GM21825 (cell line): ENCODE data around the gene SOBP.
A peak's percentile ranks its signal among the peaks of the same experiment; 100 is the strongest.

Experiments used
- ATAC-seq: cut with Tn5 transposase; IDR thresholded peaks from one replicate; pipeline ENCODE4 v1.9.1; 2021; ENCODE audit warnings: mild to moderate bottlenecking, moderate library complexity; ENCODE audit not compliant: unreplicated experiment

The SOBP gene

DNA sequence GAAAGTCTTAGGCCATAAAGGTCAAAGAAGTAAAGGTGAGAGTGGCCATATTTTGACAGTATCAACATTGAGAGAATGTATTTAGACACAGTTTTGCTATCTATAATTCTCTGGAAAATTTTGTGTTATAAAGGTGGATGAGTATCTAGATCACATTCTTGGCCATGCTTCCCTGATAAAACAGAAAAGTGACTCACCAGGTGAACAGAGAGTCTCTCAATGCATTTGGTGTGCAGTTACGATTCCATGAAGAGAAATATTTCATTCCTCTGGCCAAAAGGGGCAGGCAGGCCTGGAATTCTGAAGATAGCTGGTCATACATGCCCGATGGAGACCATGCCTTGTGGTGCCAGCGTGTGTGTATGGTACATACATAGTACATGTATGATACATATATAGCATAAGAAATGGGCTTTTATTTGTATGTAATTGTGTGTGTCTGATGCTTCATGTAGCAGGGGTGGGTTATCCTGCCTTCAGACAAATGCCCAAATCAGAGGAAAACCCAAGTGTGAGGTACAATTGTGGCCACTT is 164.0 kb downstream of the SOBP start:
- no peak for ATAC-seq

DNA sequence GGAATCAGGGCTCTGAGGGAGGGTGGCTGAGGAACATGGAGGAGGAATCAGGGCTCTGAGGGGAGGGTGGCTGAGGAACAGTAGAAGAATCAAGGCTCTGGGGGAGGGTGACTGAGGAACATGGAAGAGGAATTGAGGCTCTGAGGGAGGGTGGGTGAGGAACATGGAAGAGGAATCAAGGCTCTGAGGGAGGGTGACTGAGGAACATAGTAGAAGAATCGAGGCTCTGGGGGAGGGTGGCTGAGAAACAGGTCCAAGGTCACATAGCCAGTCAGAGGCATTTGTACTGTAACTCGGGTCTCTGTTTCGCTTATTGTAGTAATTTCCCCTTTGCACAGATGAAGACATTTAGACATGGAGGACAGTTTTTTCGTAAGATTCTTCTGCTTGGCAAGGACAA is 164.8 kb downstream of the SOBP start:
- no peak for ATAC-seq

GRCh38 chr6:107655245-107655644 is 165.3 kb downstream of the SOBP start:
- no peak for ATAC-seq

GRCh38 chr6:107655864-107656263 is 165.9 kb downstream of the SOBP start:
- no peak for ATAC-seq

DNA sequence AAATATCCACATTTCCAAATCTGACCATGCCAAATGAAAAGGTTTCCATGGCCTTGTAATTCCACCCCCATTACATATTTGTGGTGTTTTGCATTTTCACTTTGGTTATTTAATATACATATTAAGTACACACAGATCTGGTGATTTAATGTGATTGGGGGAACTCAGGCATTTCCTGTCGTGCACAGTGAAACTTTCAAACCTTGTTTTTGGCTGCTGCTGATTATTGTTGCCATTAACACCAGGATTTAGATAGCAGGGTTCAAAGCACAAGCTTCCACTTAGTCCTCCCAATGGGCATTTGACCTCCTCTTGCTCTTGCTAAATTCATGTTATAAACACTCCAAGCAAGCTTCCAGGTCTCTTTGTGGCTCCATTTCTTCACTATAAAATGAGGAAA is 166.5 kb downstream of the SOBP start:
- no peak for ATAC-seq

DNA sequence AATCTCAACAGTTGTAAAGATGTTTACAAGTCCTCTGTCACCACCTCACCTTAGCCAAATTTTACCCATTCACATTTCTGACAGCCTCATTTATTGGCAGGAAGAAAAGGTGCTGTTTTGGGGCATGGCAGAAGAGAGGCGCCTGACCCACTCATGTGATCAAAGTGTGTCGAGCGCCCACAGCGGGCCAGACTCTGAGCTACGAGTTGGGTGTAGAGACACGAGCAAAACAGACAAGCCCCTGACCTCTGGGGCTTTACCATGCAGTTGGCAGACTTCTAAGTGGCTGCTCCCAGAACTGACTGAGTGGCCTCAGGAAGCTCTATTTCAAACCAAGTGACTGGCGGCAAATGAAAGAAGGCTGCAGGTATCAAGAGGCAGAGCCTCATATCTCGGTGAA is 167.0 kb downstream of the SOBP start:
- no peak for ATAC-seq

DNA sequence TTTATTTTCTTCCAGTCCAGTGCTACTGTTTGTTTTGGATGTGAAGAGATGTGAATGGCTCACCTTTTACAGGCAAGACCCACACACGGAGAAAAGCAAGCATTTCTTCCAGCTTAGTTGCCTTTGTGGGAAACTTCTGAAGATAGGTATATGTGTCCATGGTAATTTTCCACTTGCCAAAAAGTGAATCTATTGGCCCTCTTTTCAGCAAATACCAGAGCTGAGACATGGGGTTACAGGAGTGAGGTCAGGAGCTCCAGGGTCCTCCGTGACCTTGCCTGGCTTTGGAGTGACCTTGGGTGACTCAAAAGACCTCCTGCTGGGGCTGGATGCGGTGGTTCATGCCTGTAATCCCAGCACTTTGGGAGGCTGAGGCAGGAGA is 167.4 kb downstream of the SOBP start:
- ATAC-seq, result no peak

DNA sequence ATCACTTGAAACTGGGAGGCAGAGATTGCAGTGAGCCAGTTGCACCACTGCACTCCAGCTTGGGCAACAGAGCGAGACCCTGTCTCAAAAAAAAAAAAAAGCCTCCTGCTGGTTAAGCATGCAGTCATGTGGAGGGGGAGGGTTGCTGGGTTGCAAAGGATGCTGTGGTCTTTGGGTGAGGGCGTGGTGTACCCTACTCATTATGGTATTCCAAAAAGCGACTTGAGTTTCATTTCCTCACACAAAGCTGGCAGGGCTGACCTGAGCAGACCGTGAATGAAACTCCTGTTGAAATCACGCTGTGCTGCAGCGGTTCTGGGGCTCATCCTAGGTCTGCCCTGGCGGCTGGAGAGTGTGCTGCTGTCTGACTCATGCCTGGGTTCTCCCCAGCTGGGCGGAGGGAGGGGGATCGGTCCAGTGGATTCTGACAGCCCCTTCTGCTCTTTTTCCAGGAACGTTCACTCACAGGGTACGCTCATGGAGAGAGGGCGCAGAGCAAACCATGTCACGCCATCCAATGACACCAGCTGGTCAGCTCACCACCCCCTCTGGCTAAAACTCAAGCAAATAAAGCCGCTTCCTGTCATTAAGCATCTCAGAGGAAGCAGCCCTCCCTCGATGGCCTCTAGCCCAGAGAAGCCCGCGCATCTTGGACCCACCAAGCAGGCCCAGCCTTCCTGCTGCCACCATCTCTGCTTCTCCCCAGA is 168.0 kb downstream of the SOBP start:
- peak; percentile 94 for ATAC-seq

GRCh38 chr6:107658920-107659865 is 169.3 kb downstream of the SOBP start:
- ATAC-seq, result no peak

- no peak for ATAC-seq
These were observed 170.9 kb downstream of the SOBP start for GRCh38 chr6:107660839-107661238.

DNA sequence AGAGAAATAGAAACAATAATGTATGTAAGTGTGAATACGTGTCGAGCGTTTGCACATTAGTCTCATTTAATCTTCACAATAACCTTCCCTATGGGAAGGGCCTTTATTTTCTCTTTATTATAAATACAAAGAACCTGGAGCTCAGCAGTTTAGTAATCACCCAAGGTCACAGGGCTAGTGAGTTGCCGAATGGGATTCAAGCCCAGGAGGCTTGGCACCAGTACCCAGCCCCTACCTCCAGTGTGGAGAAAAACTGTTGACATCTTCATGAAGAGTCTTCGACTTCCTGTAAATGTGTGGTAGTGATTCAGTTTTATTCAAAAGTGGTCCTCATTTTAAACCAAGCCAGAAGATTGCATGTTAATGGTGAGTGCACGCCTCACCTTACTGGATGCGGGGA is 171.4 kb downstream of the SOBP start:
- no peak for ATAC-seq

DNA sequence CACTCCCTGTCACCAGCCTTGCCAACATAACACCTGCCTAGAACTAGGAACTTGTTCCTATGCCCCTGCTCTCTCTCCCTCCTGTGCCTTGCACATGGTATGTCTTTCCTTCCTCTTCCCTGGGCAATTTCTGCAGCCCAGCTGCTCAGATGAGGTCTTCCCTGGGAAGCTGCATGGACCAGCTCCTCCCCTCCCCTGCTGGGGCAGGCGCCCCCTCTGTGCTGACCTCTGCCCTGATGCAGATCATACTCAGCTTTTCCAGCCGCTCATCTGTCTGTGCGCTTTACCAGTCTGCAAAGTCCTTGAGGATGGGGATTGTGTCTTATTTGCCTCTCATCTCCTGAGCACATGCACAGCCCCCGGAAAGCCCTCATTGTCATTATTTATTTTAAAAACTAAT is 172.4 kb downstream of the SOBP start:
- ATAC-seq, result no peak

DNA sequence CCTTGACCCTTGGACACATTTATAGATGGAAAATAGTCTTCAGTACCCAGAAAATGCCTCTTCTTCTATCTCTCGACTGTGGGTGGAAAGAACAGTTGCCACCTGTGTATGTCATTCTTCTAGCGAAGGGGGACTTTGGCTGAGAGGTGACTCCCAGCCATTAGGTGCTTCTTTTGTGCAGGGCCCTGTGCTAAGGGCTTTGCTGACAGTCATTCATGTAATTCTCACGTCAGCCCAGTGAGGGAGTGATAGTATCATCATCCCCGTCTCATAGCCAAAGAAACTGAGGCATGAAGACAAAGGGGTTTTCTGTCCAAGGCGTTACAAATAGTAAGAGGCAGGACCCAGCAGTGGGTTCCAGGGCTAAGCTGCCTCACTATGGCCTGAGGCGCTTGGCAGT is 173.4 kb downstream of the SOBP start:
- ATAC-seq, result no peak

- ATAC-seq, result no peak
These were observed 175.5 kb downstream of the SOBP start for GRCh38 chr6:107665382-107665781.

GRCh38 chr6:107666084-107666980 is 176.4 kb downstream of the SOBP start:
- no peak for ATAC-seq

- ATAC-seq, result no peak
These were observed 177.2 kb downstream of the SOBP start for GRCh38 chr6:107666981-107667601.

DNA sequence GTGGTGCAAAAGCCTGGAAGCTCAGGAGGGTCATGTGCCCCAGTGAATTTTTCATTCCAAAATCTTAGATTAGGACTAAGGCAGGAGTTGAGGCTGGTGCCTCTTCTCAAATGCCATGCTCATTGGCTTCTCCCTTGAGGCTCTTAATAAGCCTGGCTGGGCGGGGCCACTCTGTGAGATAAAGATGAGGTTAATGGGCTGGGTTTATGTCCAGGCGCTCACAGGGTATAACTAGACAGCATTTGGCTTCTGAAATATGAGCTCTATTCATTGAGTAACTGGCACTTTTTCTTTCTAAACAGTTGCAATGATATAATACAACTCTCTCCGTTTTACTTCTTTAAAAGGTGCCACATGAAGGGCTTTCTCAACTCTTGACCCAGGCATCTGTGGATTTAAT is 177.9 kb downstream of the SOBP start:
- ATAC-seq, result no peak

DNA sequence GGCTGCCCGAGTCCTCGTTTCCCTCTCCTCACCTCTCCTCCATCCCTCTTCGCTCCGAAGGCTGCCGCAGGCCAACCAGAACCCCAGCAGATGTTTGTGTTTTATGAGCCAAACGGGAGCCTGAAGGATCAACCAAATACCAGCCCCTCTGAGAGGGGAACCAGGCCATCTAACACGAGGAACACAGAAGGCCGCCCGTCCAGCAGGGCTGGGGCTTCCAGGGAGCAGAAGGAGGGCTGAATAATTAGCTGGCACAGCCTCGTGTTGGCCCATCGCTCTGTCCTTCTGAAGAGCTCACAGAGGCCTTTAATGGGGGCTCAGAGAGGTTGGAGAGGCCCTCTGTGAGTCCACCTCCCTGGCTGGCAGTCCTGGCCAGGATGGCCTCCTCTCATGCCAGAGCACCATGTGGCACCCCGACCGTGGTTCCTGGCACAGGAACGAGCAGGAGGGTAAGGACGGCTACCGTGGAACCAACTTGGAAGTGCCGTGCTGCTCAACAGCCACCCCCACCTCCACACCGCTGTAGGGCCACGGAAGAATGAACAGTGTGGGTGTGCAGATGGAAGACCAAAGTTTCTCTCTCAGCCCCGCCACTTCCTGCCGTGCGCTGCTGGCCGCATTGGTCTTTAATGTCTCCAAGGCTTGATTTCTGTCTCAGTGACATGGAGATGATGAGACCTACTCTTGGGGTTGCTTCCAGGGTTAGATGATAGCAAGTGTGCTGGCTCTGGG is 179.0 kb downstream of the SOBP start:
- ATAC-seq, result peak; percentile 72

DNA sequence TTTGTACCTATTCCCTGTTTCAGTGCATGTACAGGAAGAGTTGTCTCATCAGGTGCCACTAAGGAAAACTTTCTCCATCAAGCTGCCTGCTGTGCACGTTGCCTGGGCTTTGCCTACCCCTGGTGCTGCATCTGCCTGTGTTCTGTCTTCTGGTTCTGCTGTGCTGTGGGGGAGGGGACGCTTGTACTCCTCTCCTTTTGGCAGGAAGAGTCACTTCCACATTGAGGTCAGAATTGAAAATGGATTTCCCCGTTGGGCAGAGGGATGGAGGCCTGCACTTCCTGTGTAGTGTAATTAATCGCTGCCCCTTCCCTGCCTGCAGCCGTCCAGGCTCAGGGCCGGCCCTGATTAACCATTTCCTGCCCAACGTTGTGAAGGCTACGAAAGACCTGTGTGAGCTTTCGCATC is 180.9 kb downstream of the SOBP start:
- peak; percentile 43 for ATAC-seq

- ATAC-seq, result no peak
These were observed 183.2 kb downstream of the SOBP start for GRCh38 chr6:107673076-107673494.
